CD4-positive, alpha-beta T cell treated with Interleukin-6 for 4 hours (primary cell): ENCODE data around the gene HBS1L.

Experiments
- DNase-seq: peaks from one replicate; pipeline ENCODE4 v3.0.0-alpha.2; 2020; ENCODE audit warnings: mixed read lengths

HBS1L gene

GRCh38 chr6:134943522-134944111 lies 111.0 kb downstream of the HBS1L start:
- no peak for DNase-seq

GRCh38 chr6:134938896-134939295 lies 115.7 kb downstream of the HBS1L start:
- DNase-seq: peak; percentile 19

- no peak for DNase-seq
These were observed 117.2 kb downstream of the HBS1L start for GRCh38 chr6:134937426-134937825.

GRCh38 chr6:134936931-134937330 lies 117.7 kb downstream of the HBS1L start:
- DNase-seq: no peak

GRCh38 chr6:134936476-134936875 lies 118.1 kb downstream of the HBS1L start:
- DNase-seq: no peak

- DNase-seq: no peak
These were observed 119.7 kb downstream of the HBS1L start for GRCh38 chr6:134934793-134935485.

- DNase-seq: no peak
These were observed 121.8 kb downstream of the HBS1L start for GRCh38 chr6:134932535-134933470.

- no peak for DNase-seq
These were observed 122.5 kb downstream of the HBS1L start for GRCh38 chr6:134932098-134932497.

- no peak for DNase-seq
These were observed 124.2 kb downstream of the HBS1L start for GRCh38 chr6:134930463-134930862.

GRCh38 chr6:134928151-134928900 lies 126.3 kb downstream of the HBS1L start:
- DNase-seq: no peak

GRCh38 chr6:134925800-134926199 lies 128.8 kb downstream of the HBS1L start:
- DNase-seq: no peak

- DNase-seq: no peak
These were observed 132.8 kb downstream of the HBS1L start for GRCh38 chr6:134921721-134922261.

GRCh38 chr6:134921276-134921675 lies 133.3 kb downstream of the HBS1L start:
- DNase-seq: no peak

- no peak for DNase-seq
These were observed 134.2 kb downstream of the HBS1L start for GRCh38 chr6:134920422-134920821.

- DNase-seq: no peak
These were observed 136.1 kb downstream of the HBS1L start for GRCh38 chr6:134918418-134918961.

GRCh38 chr6:134911547-134911946 lies 143.1 kb downstream of the HBS1L start:
- DNase-seq: no peak

GRCh38 chr6:134910593-134910935 lies 144.1 kb downstream of the HBS1L start:
- DNase-seq: no peak
